ENCODE data around the gene UBE2D1. TPM values are rescaled to one million over a fixed set of nuclear protein-coding genes. Genes with fewer than 3 reads are reported as not detected.

Gene UBE2D1
- total RNA-seq, 3 donors from 2014 or later (not counting 1 experiment from before 2014, with no cell fraction given) = 14.0 to 14.5 (median 14.4) TPM

- intact Hi-C loops (cut with micrococcal nuclease) = no loop called here
These were observed 27.4 kb downstream of the UBE2D1 start for GRCh38 chr10:58362027-58362789.

GRCh38 chr10:58367069-58367468 is 32.3 kb downstream of the UBE2D1 start:
- intact Hi-C loops (cut with micrococcal nuclease) = no loop called here

More at GRCh38 chr10:58362027-58362789, 27.4 kb downstream of the UBE2D1 start:
- H3K4me3 ChIP-seq (ENCODE audit: low read length) = no peak overlapping the region
- H3K4me3 Mint-ChIP-seq = no peak overlapping the region
- ATAC-seq (no peak), DNase-seq (no peak)
- H3K4me1 ChIP-seq (ENCODE audit: control insufficient read depth, insufficient read depth, low read length) = peaks cover 6% of the 10 kb centered on the region
- H3K36me3 ChIP-seq (ENCODE audit: control insufficient read depth, insufficient read depth, low read length) = peaks cover 7% of the 10 kb centered on the region
- H3K27ac Mint-ChIP-seq = no peak overlapping the region
- peaks cover 14 to 16% of the 10 kb centered on the region in 2 donors for H3K4me1 Mint-ChIP-seq
- no peaks in the 10 kb centered on the region for H3K9me3 ChIP-seq (ENCODE audit: control insufficient read depth, insufficient read depth, low read length)
- H3K27ac ChIP-seq (ENCODE audit: low read length) = no peak overlapping the region
- peaks cover 8% of the 10 kb centered on the region for H3K36me3 Mint-ChIP-seq
- TF ChIP-seq, protein P1, sequence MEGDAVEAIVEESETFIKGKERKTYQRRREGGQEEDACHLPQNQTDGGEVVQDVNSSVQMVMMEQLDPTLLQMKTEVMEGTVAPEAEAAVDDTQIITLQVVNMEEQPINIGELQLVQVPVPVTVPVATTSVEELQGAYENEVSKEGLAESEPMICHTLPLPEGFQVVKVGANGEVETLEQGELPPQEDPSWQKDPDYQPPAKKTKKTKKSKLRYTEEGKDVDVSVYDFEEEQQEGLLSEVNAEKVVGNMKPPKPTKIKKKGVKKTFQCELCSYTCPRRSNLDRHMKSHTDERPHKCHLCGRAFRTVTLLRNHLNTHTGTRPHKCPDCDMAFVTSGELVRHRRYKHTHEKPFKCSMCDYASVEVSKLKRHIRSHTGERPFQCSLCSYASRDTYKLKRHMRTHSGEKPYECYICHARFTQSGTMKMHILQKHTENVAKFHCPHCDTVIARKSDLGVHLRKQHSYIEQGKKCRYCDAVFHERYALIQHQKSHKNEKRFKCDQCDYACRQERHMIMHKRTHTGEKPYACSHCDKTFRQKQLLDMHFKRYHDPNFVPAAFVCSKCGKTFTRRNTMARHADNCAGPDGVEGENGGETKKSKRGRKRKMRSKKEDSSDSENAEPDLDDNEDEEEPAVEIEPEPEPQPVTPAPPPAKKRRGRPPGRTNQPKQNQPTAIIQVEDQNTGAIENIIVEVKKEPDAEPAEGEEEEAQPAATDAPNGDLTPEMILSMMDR (IDR thresholded peaks at IDR 0.05) = no peak
- no CpG with 5 or more reads among the region's 1 CpG for WGBS (ENCODE audit: insufficient coverage)
- no peaks in the 10 kb centered on the region for H3K27me3 Mint-ChIP-seq (ENCODE audit: low read depth in 2 of 2)
- H3K27me3 ChIP-seq (ENCODE audit: control insufficient read depth, insufficient read depth, low read length) = no peaks in the 10 kb centered on the region
- no peaks in the 10 kb centered on the region for H3K9me3 Mint-ChIP-seq

GRCh38 chr10:58371473-58371872 is 36.7 kb downstream of the UBE2D1 start:
- H3K27me3 Mint-ChIP-seq (ENCODE audit: low read depth in 2 of 2) = no peaks in the 10 kb centered on the region
- no peak for DNase-seq

More at GRCh38 chr10:58367069-58367468, 32.3 kb downstream of the UBE2D1 start:
- TF ChIP-seq, protein P1 (IDR thresholded peaks at IDR 0.05) = no peak
- Histone ChIP-seq H3K36me3 (ENCODE audit: control insufficient read depth, insufficient read depth, low read length) (peaks cover 10% of the 10 kb centered on the region), H3K9me3 (ENCODE audit: control insufficient read depth, insufficient read depth, low read length) (no peaks in the 10 kb centered on the region), H3K27ac (ENCODE audit: low read length) (no peak overlapping the region), H3K27me3 (ENCODE audit: control insufficient read depth, insufficient read depth, low read length) (no peaks in the 10 kb centered on the region), H3K4me1 (ENCODE audit: control insufficient read depth, insufficient read depth, low read length) (no peaks in the 10 kb centered on the region), H3K4me3 (ENCODE audit: low read length) (no peak overlapping the region)
- Mint-ChIP-seq H3K36me3 (peaks cover 8% of the 10 kb centered on the region), H3K4me1 (no peaks in the 10 kb centered on the region), H3K9me3 (no peaks in the 10 kb centered on the region), H3K27ac (no peak overlapping the region), H3K4me3 (no peak overlapping the region), H3K27me3 (ENCODE audit: low read depth in 2 of 2) (no peaks in the 10 kb centered on the region)
- WGBS (ENCODE audit: insufficient coverage) = 100% methylated on average over 2 of the region's 3 CpGs
- DNase-seq (no peak), ATAC-seq (no peak)

More at GRCh38 chr10:58371473-58371872, 36.7 kb downstream of the UBE2D1 start:
- H3K27ac Mint-ChIP-seq = no peak overlapping the region
- H3K36me3 ChIP-seq (ENCODE audit: control insufficient read depth, insufficient read depth, low read length) = peaks cover 3% of the 10 kb centered on the region
- no peaks in the 10 kb centered on the region for H3K4me1 Mint-ChIP-seq
- H3K9me3 Mint-ChIP-seq = no peaks in the 10 kb centered on the region
- no peaks in the 10 kb centered on the region for H3K27me3 ChIP-seq (ENCODE audit: control insufficient read depth, insufficient read depth, low read length)
- H3K4me3 ChIP-seq (ENCODE audit: low read length) = no peak overlapping the region
- H3K27ac ChIP-seq (ENCODE audit: low read length) = no peak overlapping the region
- H3K4me1 ChIP-seq (ENCODE audit: control insufficient read depth, insufficient read depth, low read length) = no peaks in the 10 kb centered on the region
- H3K36me3 Mint-ChIP-seq = no peaks in the 10 kb centered on the region
- no peak for ATAC-seq
- TF ChIP-seq, protein P1 (IDR thresholded peaks at IDR 0.05) = no peak
- intact Hi-C loops (cut with micrococcal nuclease) = no loop called here
- H3K4me3 Mint-ChIP-seq = no peak overlapping the region
- no peaks in the 10 kb centered on the region for H3K9me3 ChIP-seq (ENCODE audit: control insufficient read depth, insufficient read depth, low read length)
